Measurements from ENCODE around the gene GTPBP6. TPM values are rescaled to one million over a fixed set of nuclear protein-coding genes. Genes with fewer than 3 reads are reported as not detected.

Gene GTPBP6
- total and polyA plus RNA-seq, 2 experiments from 2014 or later, result 41.4 to 66.8 TPM

DNA sequence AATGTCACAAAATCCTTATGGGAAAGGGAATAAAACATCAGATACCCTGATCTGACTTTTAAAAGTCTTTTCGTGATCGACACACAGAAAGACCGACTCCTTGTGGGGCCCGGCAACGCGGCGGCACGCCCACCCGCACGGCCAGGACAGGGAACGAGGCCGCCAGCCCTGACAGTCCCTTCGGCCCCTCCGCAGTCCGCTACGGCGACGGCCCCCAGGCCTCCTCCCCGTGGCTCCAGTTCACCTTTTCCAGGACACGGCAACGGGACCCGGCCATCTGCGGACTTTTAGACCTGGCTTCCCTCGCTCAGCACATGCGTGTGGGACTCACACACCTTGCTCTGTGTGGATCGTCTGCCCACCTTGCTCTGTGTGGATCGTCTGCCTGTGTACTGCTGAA, 33.6 kb upstream of the GTPBP6 start:
- no peak for DNase-seq (ENCODE audit: low spot score)
- no peaks in the 10 kb centered on the region for H3K9me2 ChIP-seq (ENCODE audit: insufficient read depth)

DNA sequence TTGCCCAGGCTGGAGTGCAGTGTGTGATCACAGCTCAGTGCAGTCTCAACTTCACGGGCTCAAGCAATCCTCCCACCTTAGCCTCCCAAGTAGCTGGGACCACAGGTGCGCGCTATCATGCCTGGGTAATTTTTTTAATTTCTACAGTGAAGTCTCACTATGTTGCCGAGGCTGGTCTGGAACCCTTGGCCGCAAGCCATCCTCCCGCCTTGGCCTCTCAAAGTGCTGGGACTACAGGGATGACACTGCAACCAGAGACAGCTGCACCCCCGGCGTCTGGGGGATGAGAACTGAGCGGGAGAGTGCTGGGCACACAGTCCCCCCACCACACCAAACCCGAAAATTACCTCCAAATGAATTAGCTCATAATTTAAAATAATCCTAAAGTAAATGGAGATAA, 33.1 kb upstream of the GTPBP6 start:
- peaks cover 38% of the 10 kb centered on the region for H3K36me3 Mint-ChIP-seq (ENCODE audit: low read depth)
- TF ChIP-seq JUNB (IDR thresholded peaks at IDR 0.05; ENCODE audit: unreplicated experiment) (no peak), EZH2phosphoT487 (IDR thresholded peaks at IDR 0.05; ENCODE audit: unreplicated experiment) (no peak), EZH2 (IDR thresholded peaks at IDR 0.05; ENCODE audit: low read depth, unreplicated experiment) (no peak), CREB1 (CRISPR knock-in tag; IDR thresholded peaks at IDR 0.05; ENCODE audit: low read depth) (no peak)
- TF ChIP-seq, protein P1, sequence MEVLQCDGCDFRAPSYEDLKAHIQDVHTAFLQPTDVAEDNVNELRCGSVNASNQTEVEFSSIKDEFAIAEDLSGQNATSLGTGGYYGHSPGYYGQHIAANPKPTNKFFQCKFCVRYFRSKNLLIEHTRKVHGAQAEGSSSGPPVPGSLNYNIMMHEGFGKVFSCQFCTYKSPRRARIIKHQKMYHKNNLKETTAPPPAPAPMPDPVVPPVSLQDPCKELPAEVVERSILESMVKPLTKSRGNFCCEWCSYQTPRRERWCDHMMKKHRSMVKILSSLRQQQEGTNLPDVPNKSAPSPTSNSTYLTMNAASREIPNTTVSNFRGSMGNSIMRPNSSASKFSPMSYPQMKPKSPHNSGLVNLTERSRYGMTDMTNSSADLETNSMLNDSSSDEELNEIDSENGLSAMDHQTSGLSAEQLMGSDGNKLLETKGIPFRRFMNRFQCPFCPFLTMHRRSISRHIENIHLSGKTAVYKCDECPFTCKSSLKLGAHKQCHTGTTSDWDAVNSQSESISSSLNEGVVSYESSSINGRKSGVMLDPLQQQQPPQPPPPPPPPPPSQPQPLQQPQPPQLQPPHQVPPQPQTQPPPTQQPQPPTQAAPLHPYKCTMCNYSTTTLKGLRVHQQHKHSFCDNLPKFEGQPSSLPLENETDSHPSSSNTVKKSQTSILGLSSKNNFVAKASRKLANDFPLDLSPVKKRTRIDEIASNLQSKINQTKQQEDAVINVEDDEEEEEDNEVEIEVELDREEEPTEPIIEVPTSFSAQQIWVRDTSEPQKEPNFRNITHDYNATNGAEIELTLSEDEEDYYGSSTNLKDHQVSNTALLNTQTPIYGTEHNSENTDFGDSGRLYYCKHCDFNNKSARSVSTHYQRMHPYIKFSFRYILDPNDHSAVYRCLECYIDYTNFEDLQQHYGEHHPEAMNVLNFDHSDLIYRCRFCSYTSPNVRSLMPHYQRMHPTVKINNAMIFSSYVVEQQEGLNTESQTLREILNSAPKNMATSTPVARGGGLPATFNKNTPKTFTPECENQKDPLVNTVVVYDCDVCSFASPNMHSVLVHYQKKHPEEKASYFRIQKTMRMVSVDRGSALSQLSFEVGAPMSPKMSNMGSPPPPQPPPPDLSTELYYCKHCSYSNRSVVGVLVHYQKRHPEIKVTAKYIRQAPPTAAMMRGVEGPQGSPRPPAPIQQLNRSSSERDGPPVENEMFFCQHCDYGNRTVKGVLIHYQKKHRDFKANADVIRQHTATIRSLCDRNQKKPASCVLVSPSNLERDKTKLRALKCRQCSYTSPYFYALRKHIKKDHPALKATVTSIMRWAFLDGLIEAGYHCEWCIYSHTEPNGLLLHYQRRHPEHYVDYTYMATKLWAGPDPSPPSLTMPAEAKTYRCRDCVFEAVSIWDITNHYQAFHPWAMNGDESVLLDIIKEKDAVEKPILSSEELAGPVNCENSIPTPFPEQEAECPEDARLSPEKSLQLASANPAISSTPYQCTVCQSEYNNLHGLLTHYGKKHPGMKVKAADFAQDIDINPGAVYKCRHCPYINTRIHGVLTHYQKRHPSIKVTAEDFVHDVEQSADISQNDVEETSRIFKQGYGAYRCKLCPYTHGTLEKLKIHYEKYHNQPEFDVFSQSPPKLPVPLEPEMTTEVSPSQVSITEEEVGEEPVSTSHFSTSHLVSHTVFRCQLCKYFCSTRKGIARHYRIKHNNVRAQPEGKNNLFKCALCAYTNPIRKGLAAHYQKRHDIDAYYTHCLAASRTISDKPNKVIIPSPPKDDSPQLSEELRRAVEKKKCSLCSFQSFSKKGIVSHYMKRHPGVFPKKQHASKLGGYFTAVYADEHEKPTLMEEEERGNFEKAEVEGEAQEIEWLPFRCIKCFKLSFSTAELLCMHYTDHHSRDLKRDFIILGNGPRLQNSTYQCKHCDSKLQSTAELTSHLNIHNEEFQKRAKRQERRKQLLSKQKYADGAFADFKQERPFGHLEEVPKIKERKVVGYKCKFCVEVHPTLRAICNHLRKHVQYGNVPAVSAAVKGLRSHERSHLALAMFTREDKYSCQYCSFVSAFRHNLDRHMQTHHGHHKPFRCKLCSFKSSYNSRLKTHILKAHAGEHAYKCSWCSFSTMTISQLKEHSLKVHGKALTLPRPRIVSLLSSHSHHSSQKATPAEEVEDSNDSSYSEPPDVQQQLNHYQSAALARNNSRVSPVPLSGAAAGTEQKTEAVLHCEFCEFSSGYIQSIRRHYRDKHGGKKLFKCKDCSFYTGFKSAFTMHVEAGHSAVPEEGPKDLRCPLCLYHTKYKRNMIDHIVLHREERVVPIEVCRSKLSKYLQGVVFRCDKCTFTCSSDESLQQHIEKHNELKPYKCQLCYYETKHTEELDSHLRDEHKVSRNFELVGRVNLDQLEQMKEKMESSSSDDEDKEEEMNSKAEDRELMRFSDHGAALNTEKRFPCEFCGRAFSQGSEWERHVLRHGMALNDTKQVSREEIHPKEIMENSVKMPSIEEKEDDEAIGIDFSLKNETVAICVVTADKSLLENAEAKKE (CRISPR knock-in tag; IDR thresholded peaks at IDR 0.05), result no peak
- TF ChIP-seq, protein P2, sequence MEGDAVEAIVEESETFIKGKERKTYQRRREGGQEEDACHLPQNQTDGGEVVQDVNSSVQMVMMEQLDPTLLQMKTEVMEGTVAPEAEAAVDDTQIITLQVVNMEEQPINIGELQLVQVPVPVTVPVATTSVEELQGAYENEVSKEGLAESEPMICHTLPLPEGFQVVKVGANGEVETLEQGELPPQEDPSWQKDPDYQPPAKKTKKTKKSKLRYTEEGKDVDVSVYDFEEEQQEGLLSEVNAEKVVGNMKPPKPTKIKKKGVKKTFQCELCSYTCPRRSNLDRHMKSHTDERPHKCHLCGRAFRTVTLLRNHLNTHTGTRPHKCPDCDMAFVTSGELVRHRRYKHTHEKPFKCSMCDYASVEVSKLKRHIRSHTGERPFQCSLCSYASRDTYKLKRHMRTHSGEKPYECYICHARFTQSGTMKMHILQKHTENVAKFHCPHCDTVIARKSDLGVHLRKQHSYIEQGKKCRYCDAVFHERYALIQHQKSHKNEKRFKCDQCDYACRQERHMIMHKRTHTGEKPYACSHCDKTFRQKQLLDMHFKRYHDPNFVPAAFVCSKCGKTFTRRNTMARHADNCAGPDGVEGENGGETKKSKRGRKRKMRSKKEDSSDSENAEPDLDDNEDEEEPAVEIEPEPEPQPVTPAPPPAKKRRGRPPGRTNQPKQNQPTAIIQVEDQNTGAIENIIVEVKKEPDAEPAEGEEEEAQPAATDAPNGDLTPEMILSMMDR (conservative IDR thresholded peaks at IDR 0.05; ENCODE audit: low read depth in 2 of 2), result no peak
- TF ChIP-seq, protein P3, sequence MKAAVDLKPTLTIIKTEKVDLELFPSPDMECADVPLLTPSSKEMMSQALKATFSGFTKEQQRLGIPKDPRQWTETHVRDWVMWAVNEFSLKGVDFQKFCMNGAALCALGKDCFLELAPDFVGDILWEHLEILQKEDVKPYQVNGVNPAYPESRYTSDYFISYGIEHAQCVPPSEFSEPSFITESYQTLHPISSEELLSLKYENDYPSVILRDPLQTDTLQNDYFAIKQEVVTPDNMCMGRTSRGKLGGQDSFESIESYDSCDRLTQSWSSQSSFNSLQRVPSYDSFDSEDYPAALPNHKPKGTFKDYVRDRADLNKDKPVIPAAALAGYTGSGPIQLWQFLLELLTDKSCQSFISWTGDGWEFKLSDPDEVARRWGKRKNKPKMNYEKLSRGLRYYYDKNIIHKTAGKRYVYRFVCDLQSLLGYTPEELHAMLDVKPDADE (IDR thresholded peaks at IDR 0.05), result no peak

More for the DNA sequence above, 33.6 kb upstream of the GTPBP6 start:
- H3K36me3 ChIP-seq (ENCODE audit: insufficient read depth), result no peaks in the 10 kb centered on the region
- peaks cover 7% of the 10 kb centered on the region; the same call in 1 of the 2 replicates for H4K20me1 ChIP-seq (replicated peaks; ENCODE audit: insufficient read depth)
- no peak overlapping the region for H2AFZ ChIP-seq
- no peak overlapping the region for H3K4me3 ChIP-seq
- H3F3A ChIP-seq (replicated peaks; ENCODE audit: low read depth), result no peaks in the 10 kb centered on the region
- H3K27ac Mint-ChIP-seq, result no peak overlapping the region
- no peaks in the 10 kb centered on the region for H3K27me3 ChIP-seq (ENCODE audit: insufficient read depth)
- no peak overlapping the region for H3K4me2 ChIP-seq
- peaks cover 65% of the 10 kb centered on the region for H3K79me2 ChIP-seq (replicated peaks; ENCODE audit: insufficient read depth)
- H3K36me3 Mint-ChIP-seq (ENCODE audit: low read depth), result peaks cover 38% of the 10 kb centered on the region
- no peak for ATAC-seq
- TF ChIP-seq, protein P2 (conservative IDR thresholded peaks at IDR 0.05; ENCODE audit: low read depth in 2 of 2), result no peak
- no peak for TF ChIP-seq EZH2 (IDR thresholded peaks at IDR 0.05; ENCODE audit: low read depth, unreplicated experiment)
- no peak for TF ChIP-seq NANOG (IDR thresholded peaks at IDR 0.05; ENCODE audit: borderline replicate concordance)
- TF ChIP-seq STAT1 (IDR thresholded peaks at IDR 0.05; ENCODE audit: unreplicated experiment), result no peak
- no peak for TF ChIP-seq POLR2AphosphoS5 (IDR thresholded peaks at IDR 0.05; ENCODE audit: low read depth)
- TF ChIP-seq ZNF331 (CRISPR knock-in tag; IDR thresholded peaks at IDR 0.05; ENCODE audit: low read depth), result no peak
- H3K27ac ChIP-seq (ENCODE audit: low read depth), result no peak overlapping the region
- H3K4me1 Mint-ChIP-seq, result no peaks in the 10 kb centered on the region
- H3K4me3 Mint-ChIP-seq, result no peak overlapping the region
- no peaks in the 10 kb centered on the region for H3K4me1 ChIP-seq (ENCODE audit: insufficient read depth)
- H3K9me3 Mint-ChIP-seq, result no peaks in the 10 kb centered on the region; the same call in 1 of the 3 replicates
- H3K27me3 Mint-ChIP-seq (ENCODE audit: insufficient read depth, low read depth, poor library complexity), result peaks cover 11% of the 10 kb centered on the region

More for the DNA sequence above, 33.1 kb upstream of the GTPBP6 start:
- DNase-seq (ENCODE audit: low spot score), result no peak
- no peaks in the 10 kb centered on the region for H3K4me1 ChIP-seq (ENCODE audit: insufficient read depth)
- H3K9me2 ChIP-seq (ENCODE audit: insufficient read depth), result no peaks in the 10 kb centered on the region
- peaks cover 60% of the 10 kb centered on the region for H3K79me2 ChIP-seq (replicated peaks; ENCODE audit: insufficient read depth)
- no peak overlapping the region for H2AFZ ChIP-seq
- H3F3A ChIP-seq (replicated peaks; ENCODE audit: low read depth), result no peaks in the 10 kb centered on the region
- H3K4me1 Mint-ChIP-seq, result no peaks in the 10 kb centered on the region
- no peak for ATAC-seq
- H3K27ac ChIP-seq (ENCODE audit: low read depth), result no peak overlapping the region
- H3K27me3 Mint-ChIP-seq (ENCODE audit: insufficient read depth, low read depth, poor library complexity), result peaks cover 11% of the 10 kb centered on the region
- H3K27me3 ChIP-seq (ENCODE audit: insufficient read depth), result no peaks in the 10 kb centered on the region
- H3K36me3 ChIP-seq (ENCODE audit: insufficient read depth), result no peaks in the 10 kb centered on the region
- no peak overlapping the region for H3K27ac Mint-ChIP-seq
- H3K9me3 Mint-ChIP-seq, result no peaks in the 10 kb centered on the region; the same call in 1 of the 3 replicates
- no peak overlapping the region for H3K4me3 Mint-ChIP-seq
- H3K4me3 ChIP-seq, result no peak overlapping the region
- no peak overlapping the region for H3K4me2 ChIP-seq
- 0 out of 2 replicates have a peak, but pooled peaks cover 3% of the 10 kb centered on the region for H4K20me1 ChIP-seq (replicated peaks; ENCODE audit: insufficient read depth)
